Neuronal stem cell (in vitro differentiated cells): ENCODE data around the gene RPL19.
A peak's percentile ranks its signal among the peaks of the same experiment; 100 is the strongest.

Source experiments
- DNase-seq: peaks from one replicate; pipeline ENCODE4 v3.0.0-alpha.2; 2013; ENCODE audit warnings: low spot score
- H2AFZ ChIP-seq: one replicate; pipeline ENCODE4 v1.6.1; 2013; ENCODE audit warnings: mild to moderate bottlenecking, low read length, inconsistent platforms
- H2AK5ac ChIP-seq: 2 replicates; pipeline ENCODE4 v1.6.1; 2013; ENCODE audit warnings: low read depth, mild to moderate bottlenecking, inconsistent platforms, low read length, moderate library complexity, mixed read lengths
- H2BK120ac ChIP-seq: 2 replicates; pipeline ENCODE4 v1.6.1; 2013; ENCODE audit warnings: low read depth, mild to moderate bottlenecking, inconsistent platforms, low read length, moderate library complexity, mixed read lengths
- H2BK12ac ChIP-seq: one replicate; pipeline ENCODE4 v1.6.1; 2013; ENCODE audit warnings: low read length, inconsistent platforms
- H2BK15ac ChIP-seq: 2 replicates; pipeline ENCODE4 v1.6.1; 2013; ENCODE audit warnings: mild to moderate bottlenecking, low read length, inconsistent platforms, mixed read lengths
- H2BK5ac ChIP-seq: one replicate; pipeline ENCODE4 v1.6.1; 2013; ENCODE audit warnings: inconsistent platforms, mild to moderate bottlenecking, low read length, moderate library complexity
- H3K14ac ChIP-seq: one replicate; pipeline ENCODE4 v1.6.1; 2013; ENCODE audit warnings: low read length, inconsistent platforms
- H3K18ac ChIP-seq: 2 replicates; pipeline ENCODE4 v1.6.1; 2013; ENCODE audit warnings: low read length, inconsistent platforms
- H3K23ac ChIP-seq: 2 replicates; pipeline ENCODE4 v1.6.1; 2013; ENCODE audit warnings: low read depth, mild to moderate bottlenecking, mixed read lengths, low read length, inconsistent platforms; ENCODE audit not compliant: poor library complexity
- H3K27ac ChIP-seq: replicated peaks from 3 replicates; pipeline ENCODE4 v1.5.1; 2013; ENCODE audit warnings: low read length, inconsistent platforms
- H3K27me3 ChIP-seq, 3 experiments: 2 replicates each; pipeline ENCODE4 v1.6.1; 2013; ENCODE audit warnings: low read length in 3 of 3, mild to moderate bottlenecking in 2 of 3, inconsistent platforms in 1 of 3, low read depth in 1 of 3, mixed read lengths in 1 of 3, moderate library complexity in 1 of 3; ENCODE audit not compliant: control insufficient read depth in 3 of 3, insufficient read depth in 3 of 3
- H3K36me3 ChIP-seq, 2 donors: replicated peaks in 1 of 2; 2 replicates each; pipeline ENCODE4 v1.6.1; 2013; ENCODE audit warnings: low read length in 2 of 2; ENCODE audit not compliant: control insufficient read depth in 2 of 2, insufficient read depth in 2 of 2
- H3K4ac ChIP-seq: 2 replicates; pipeline ENCODE4 v1.6.1; 2013; ENCODE audit warnings: inconsistent platforms, mild to moderate bottlenecking, low read length, moderate library complexity
- H3K4me1 ChIP-seq, 2 donors: 1 replicate in 1 of 2; 2 replicates in 1 of 2; pipeline ENCODE4 v1.6.1; 2013; ENCODE audit warnings: low read length in 2 of 2, low read depth in 1 of 2; ENCODE audit not compliant: control insufficient read depth in 2 of 2, insufficient read depth in 1 of 2
- H3K4me2 ChIP-seq: one replicate; pipeline ENCODE4 v1.6.1; 2013; ENCODE audit warnings: mild to moderate bottlenecking, low read length, inconsistent platforms; ENCODE audit not compliant: insufficient read depth, poor library complexity, severe bottlenecking
- H3K4me3 ChIP-seq, 2 donors: 2 replicates each; pipeline ENCODE4 v1.5.1; 2013; ENCODE audit warnings: low read length in 2 of 2, mild to moderate bottlenecking in 2 of 2, inconsistent platforms in 1 of 2, moderate library complexity in 1 of 2
- H3K79me1 ChIP-seq: one replicate; pipeline ENCODE4 v1.6.1; 2013; ENCODE audit warnings: low read depth, mild to moderate bottlenecking, inconsistent platforms, low read length, moderate library complexity
- H3K9ac ChIP-seq: one replicate; pipeline ENCODE4 v1.6.1; 2013; ENCODE audit warnings: mild to moderate bottlenecking, low read depth, low read length, inconsistent platforms; ENCODE audit not compliant: poor library complexity
- H3K9me3 ChIP-seq, 2 donors: replicated peaks in 1 of 2; 2 replicates each; pipeline versions ENCODE3 to v1.6.1; 2013; ENCODE audit warnings: low read length in 2 of 2, mild to moderate bottlenecking in 2 of 2, inconsistent platforms in 1 of 2, low read depth in 1 of 2, mixed read lengths in 1 of 2, moderate library complexity in 1 of 2; ENCODE audit not compliant: control insufficient read depth in 2 of 2, insufficient read depth in 1 of 2
- H4K8ac ChIP-seq: one replicate; pipeline ENCODE4 v1.6.1; 2013; ENCODE audit warnings: low read depth, mild to moderate bottlenecking, inconsistent platforms, low read length, moderate library complexity
- H4K91ac ChIP-seq: one replicate; pipeline ENCODE4 v1.6.1; 2013; ENCODE audit warnings: low read length, low read depth, mild to moderate bottlenecking, inconsistent platforms; ENCODE audit not compliant: poor library complexity
- WGBS, 2 donors: extraction: QIAGEN DNeasy Blood & Tissue Kit; methylation state at CpG; one replicate each; pipeline ENCODE4 v1.1.7; 2013; ENCODE audit warnings: missing lambda C conversion rate in 2 of 2, mixed read lengths in 1 of 2; ENCODE audit not compliant: insufficient read length in 2 of 2, insufficient replicate concordance in 1 of 2; ENCODE audit errors: extremely low coverage in 2 of 2; 5-methylcytosine and 5-hydroxymethylcytosine counted together

RPL19 gene

GRCh38 chr17:39171933-39172332 is 28.1 kb upstream of the RPL19 start:
- Histone ChIP-seq H3K18ac (peak overlapping the region; percentile 18), H3K27me3 (peaks cover 0 to 7% (median 7%) of the 10 kb centered on the region in 3 experiments), H3K9ac (no peak overlapping the region), H2BK12ac (peak overlapping the region; percentile 79), H3K9me3 (peaks cover 0 to 2% of the 10 kb centered on the region in 2 donors), H3K36me3 (peaks cover 0 to 10% of the 10 kb centered on the region in 2 donors), H2BK15ac (no peak overlapping the region), H2AK5ac (no peak overlapping the region), H2BK120ac (no peak overlapping the region), H3K23ac (no peak overlapping the region), H4K8ac (no peak overlapping the region), H3K4ac (no peak overlapping the region), H3K4me2 (no peak overlapping the region), H4K91ac (no peak overlapping the region), H3K79me1 (no peaks in the 10 kb centered on the region), H3K4me1 (peaks cover 0 to 9% of the 10 kb centered on the region in 2 donors), H2BK5ac (no peak overlapping the region), H3K4me3 (no peak overlapping the region), H3K27ac (no peak overlapping the region), H3K14ac (no peak overlapping the region), H2AFZ (no peak overlapping the region)
- no CpG with 5 or more reads among the region's 5 CpGs for WGBS, 2 donors
- no peak for DNase-seq

DNA sequence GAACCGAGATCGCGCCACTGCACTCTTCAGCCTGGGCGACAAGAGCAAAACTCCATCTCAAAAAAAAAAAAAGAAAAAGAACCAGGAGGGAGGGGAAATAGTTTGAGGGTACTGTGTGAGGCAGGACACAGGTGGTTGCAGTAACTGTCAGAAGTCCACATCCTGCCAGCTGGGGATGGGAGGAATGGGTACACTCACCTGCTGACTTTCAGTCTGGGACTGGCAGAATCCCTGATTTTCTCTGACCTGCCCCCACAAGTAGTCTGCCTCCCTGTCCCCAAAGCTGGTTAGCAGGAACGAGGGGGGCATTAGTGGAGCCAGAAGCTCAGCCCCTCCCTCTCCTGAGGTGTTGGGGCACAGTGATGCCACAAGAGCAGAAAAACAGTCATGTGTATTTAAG is 27.0 kb upstream of the RPL19 start:
- H2AK5ac ChIP-seq = no peak overlapping the region
- DNase-seq = no peak
- no peak overlapping the region for H4K8ac ChIP-seq
- H3K4me2 ChIP-seq = no peak overlapping the region
- no peak overlapping the region for H2BK12ac ChIP-seq
- peaks cover 8 to 22% of the 10 kb centered on the region in 2 donors for H3K36me3 ChIP-seq
- H3K27ac ChIP-seq = no peak overlapping the region
- H3K27me3 ChIP-seq = no peaks in the 10 kb centered on the region
- H2BK120ac ChIP-seq = no peak overlapping the region
- H3K9ac ChIP-seq = no peak overlapping the region
- H3K4ac ChIP-seq = no peak overlapping the region
- peaks cover 0 to 9% of the 10 kb centered on the region in 2 donors for H3K4me1 ChIP-seq
- no peak overlapping the region for H2AFZ ChIP-seq
- H2BK5ac ChIP-seq = no peak overlapping the region
- H3K18ac ChIP-seq = peak overlapping the region; percentile 27
- no peak overlapping the region for H3K14ac ChIP-seq
- H3K79me1 ChIP-seq = no peaks in the 10 kb centered on the region
- no peak overlapping the region for H3K4me3 ChIP-seq
- WGBS, 2 donors = no CpG with 5 or more reads among the region's 5 CpGs
- no peak overlapping the region for H2BK15ac ChIP-seq
- peaks cover 0 to 2% of the 10 kb centered on the region in 2 donors for H3K9me3 ChIP-seq
- no peak overlapping the region for H4K91ac ChIP-seq
- no peak overlapping the region for H3K23ac ChIP-seq

DNA sequence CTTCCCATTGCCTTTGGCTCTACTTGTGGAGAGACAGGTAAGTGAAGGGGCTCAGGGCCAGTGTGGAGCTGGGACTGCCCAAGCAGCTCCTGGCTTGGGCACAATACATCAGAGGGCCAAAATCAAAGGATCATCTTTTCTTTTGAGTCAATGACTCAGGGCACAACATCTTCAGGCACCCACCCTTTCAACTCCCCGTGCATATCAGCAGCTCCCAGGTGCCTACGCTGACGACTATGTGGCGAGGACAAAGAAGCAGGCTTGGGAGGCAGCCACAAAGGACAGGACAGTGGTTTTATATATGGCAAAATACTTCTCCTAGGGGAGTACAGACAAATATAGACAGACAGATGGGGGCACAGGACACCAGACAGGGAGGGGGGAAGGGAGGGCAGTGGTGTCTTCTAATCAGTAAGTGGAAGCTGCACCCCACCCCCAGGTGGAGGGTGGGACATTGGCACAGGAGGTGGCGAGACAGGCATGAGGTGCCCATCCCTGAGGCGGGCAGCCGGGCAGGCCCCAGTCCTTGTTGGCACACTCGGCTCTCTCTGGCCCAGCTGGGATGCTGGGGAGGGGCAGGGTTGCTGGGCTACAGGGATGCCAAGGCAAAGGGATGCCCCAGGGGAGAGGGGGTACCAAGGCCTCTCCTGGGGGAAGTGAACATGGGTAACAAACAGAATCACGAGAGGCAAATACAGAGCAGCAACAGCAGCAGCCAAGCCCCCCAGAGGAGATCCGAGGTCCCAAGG is 26.4 kb upstream of the RPL19 start:
- Histone ChIP-seq H2BK15ac (no peak overlapping the region), H3K23ac (no peak overlapping the region), H3K14ac (no peak overlapping the region)

GRCh38 chr17:39174920-39175694 is 25.0 kb upstream of the RPL19 start:
- Histone ChIP-seq H3K27me3 (no peaks in the 10 kb centered on the region), H3K23ac (no peak overlapping the region), H2AK5ac (peak overlapping the region; percentile 44), H3K9me3 (no peaks in the 10 kb centered on the region), H3K4me2 (no peak overlapping the region), H2BK15ac (no peak overlapping the region), H4K8ac (no peak overlapping the region), H4K91ac (no peak overlapping the region), H3K27ac (no peak overlapping the region), H2BK12ac (no peak overlapping the region), H2AFZ (no peak overlapping the region), H3K9ac (no peak overlapping the region), H3K4ac (no peak overlapping the region), H2BK5ac (no peak overlapping the region), H3K14ac (no peak overlapping the region), H3K4me1 (peaks cover 0 to 9% of the 10 kb centered on the region in 2 donors), H3K36me3 (peaks cover 8 to 35% of the 10 kb centered on the region in 2 donors), H3K79me1 (no peaks in the 10 kb centered on the region), H3K18ac (peak overlapping the region; percentile 2), H2BK120ac (peak overlapping the region; percentile 24), H3K4me3 (no peak overlapping the region)
- WGBS, 2 donors = no CpG with 5 or more reads among the region's 35 CpGs
- peak; percentile 87 for DNase-seq

More for the DNA sequence above, 26.4 kb upstream of the RPL19 start:
- H3K27me3 ChIP-seq = no peaks in the 10 kb centered on the region
- WGBS, 2 donors = no CpG with 5 or more reads among the region's 10 CpGs
- no peak for DNase-seq
- no peak overlapping the region for H3K4me2 ChIP-seq
- H2BK5ac ChIP-seq = no peak overlapping the region
- peaks cover 0 to 9% of the 10 kb centered on the region in 2 donors for H3K4me1 ChIP-seq
- H2AK5ac ChIP-seq = no peak overlapping the region
- H3K27ac ChIP-seq = no peak overlapping the region
- no peak overlapping the region for H4K91ac ChIP-seq
- H3K36me3 ChIP-seq = peaks cover 8 to 28% of the 10 kb centered on the region in 2 donors
- no peak overlapping the region for H3K4ac ChIP-seq
- no peaks in the 10 kb centered on the region for H3K9me3 ChIP-seq
- H3K9ac ChIP-seq = no peak overlapping the region
- H4K8ac ChIP-seq = no peak overlapping the region
- H2BK12ac ChIP-seq = no peak overlapping the region
- H3K79me1 ChIP-seq = no peaks in the 10 kb centered on the region
- H3K4me3 ChIP-seq = no peak overlapping the region
- H3K18ac ChIP-seq = peak overlapping the region; percentile 27
- H2BK120ac ChIP-seq = no peak overlapping the region
- no peak overlapping the region for H2AFZ ChIP-seq
